GM13976 (cell line): ENCODE results near the gene CTNNB1.

Experiments
- DNase-seq: peaks from one replicate; pipeline ENCODE4 v3.0.0; 2012; ENCODE audit warnings: low spot score
- CTCF ChIP-seq: IDR thresholded peaks from 2 replicates; pipeline ENCODE4 v1.5.1; 2012; ENCODE audit warnings: borderline replicate concordance, mild to moderate bottlenecking; ENCODE audit not compliant: insufficient read depth; ENCODE audit errors: extremely low read depth, missing control alignments, control extremely low read depth
- in situ Hi-C: fragments of 300-500 bp; cut with MboI; formaldehyde crosslinking; loops from one replicate; pipeline ENCODE4 v1.12.0; 2022; ENCODE audit warnings: low sequenced_read_pairs, mixed read lengths, inconsistent platforms; ENCODE audit not compliant: unreplicated experiment

The CTNNB1 gene

GRCh38 chr3:41198950-41199865 is at the start of gene CTNNB1:
Gene CTNNB1, plus strand, starts transcription at chr3:41199505. Its CDS starts 24,564 bp downstream, at chr3:41224069.
- TF ChIP-seq CTCF, result no peak
- peak; percentile 85 for DNase-seq
- in situ Hi-C loops, result no loop called here

- DNase-seq, result no peak
- no peak for TF ChIP-seq CTCF
- in situ Hi-C loops, result no loop called here
Measured at GRCh38 chr3:41155834-41156233, 43.5 kb upstream of the CTNNB1 start.

- no peak for DNase-seq
- in situ Hi-C loops, result no loop called here
- no peak for TF ChIP-seq CTCF
Measured at GRCh38 chr3:41158947-41159346, 40.4 kb upstream of the CTNNB1 start.

- no peak for DNase-seq
- in situ Hi-C loops, result no loop called here
- TF ChIP-seq CTCF, result no peak
Measured at GRCh38 chr3:41159588-41160189, 39.6 kb upstream of the CTNNB1 start.

- no peak for TF ChIP-seq CTCF
- no peak for DNase-seq
- in situ Hi-C loops, result no loop called here
Measured at GRCh38 chr3:41162541-41162940, 36.8 kb upstream of the CTNNB1 start.

- in situ Hi-C loops, result no loop called here
- no peak for DNase-seq
- no peak for TF ChIP-seq CTCF
Measured at GRCh38 chr3:41163006-41163405, 36.3 kb upstream of the CTNNB1 start.
